Measurements from ENCODE around the gene GPC5.
A peak's percentile ranks its signal among the peaks of the same experiment; 100 is the strongest.

Gene GPC5

DNA sequence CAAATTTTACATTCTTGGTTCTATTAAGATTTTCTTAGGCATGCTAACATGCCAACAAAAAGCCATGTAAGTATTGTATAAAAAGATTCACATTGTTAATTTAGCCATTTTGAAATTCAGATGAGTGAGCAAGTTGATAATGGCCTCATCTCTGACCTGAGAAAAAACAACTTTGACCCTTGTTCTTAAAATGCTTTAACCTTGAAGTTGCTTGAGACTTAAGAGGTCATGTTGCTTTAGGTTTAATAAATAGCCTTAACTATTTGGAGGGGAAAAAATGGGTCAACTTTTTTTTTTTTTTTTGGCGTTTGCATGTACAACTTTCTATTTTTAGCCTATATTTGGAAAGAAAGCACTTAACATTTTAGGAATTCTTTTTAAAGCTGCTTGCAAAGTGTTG is 44.9 kb upstream of the GPC5 start:
- TF ChIP-seq POLR2AphosphoS5 (IDR thresholded peaks at IDR 0.05; ENCODE audit: low read depth, low read length), result no peak
- no peak for TF ChIP-seq SIN3A (IDR thresholded peaks at IDR 0.05; ENCODE audit: borderline replicate concordance, insufficient read depth, low read length)
- no peak for TF ChIP-seq FOXP2 (optimal IDR thresholded peaks at IDR 0.05; ENCODE audit: borderline replicate concordance, extremely low read depth, extremely low read length, insufficient read depth)
- TF ChIP-seq TAF1 (IDR thresholded peaks at IDR 0.05; ENCODE audit: borderline replicate concordance, insufficient read depth, low read length), result no peak
- TF ChIP-seq REST (IDR thresholded peaks at IDR 0.05; ENCODE audit: insufficient read depth in 1 of 2, low read depth in 2 of 2, low read length in 2 of 2), result no peak

DNA sequence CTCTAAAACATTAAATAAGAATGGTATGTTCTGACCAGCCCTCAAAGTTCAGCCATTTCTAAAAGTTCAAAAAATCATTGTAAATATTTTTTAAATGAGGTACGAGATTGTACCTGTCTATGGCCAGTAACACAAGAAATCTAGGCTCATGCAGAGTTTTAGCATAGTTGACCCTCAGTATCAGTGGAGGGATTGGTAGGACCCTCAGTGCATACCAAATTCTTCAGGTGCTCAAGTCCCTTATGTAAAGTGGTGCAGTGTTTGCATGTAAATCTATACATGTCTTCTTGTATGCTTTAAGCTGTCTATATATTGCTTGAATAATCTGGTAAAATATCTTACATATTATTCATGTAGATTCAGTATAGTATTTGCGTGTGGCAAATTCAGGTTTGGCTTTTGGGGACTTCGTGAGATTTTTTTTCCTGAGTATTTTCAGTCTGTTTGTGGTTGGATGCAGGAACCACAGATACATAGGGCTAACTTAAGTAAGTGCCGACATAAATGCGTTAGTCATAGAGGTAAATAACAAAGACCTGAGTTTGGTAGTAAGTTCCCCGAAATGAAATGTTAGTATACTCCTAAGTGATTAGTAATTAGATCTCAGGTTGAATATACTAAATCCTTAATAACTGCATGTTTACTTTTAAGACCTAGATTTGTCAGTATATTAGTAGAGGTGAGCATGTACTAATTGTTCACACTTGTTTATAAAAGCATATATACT is 43.2 kb upstream of the GPC5 start:
- TF ChIP-seq SIN3A (IDR thresholded peaks at IDR 0.05; ENCODE audit: borderline replicate concordance, insufficient read depth, low read length) (no peak), POLR2AphosphoS5 (IDR thresholded peaks at IDR 0.05; ENCODE audit: low read depth, low read length) (no peak), FOXP2 (optimal IDR thresholded peaks at IDR 0.05; ENCODE audit: borderline replicate concordance, extremely low read depth, extremely low read length, insufficient read depth) (no peak), TAF1 (IDR thresholded peaks at IDR 0.05; ENCODE audit: borderline replicate concordance, insufficient read depth, low read length) (no peak), REST (IDR thresholded peaks at IDR 0.05; ENCODE audit: insufficient read depth in 1 of 2, low read depth in 2 of 2, low read length in 2 of 2) (no peak)

- TF ChIP-seq FOXP2 (optimal IDR thresholded peaks at IDR 0.05; ENCODE audit: borderline replicate concordance, extremely low read depth, extremely low read length, insufficient read depth), result no peak
- no peak for TF ChIP-seq TAF1 (IDR thresholded peaks at IDR 0.05; ENCODE audit: borderline replicate concordance, insufficient read depth, low read length)
- TF ChIP-seq POLR2AphosphoS5 (IDR thresholded peaks at IDR 0.05; ENCODE audit: low read depth, low read length), result peak; percentile 59; the same call in 1 of the 2 replicates
- no peak for TF ChIP-seq SIN3A (IDR thresholded peaks at IDR 0.05; ENCODE audit: borderline replicate concordance, insufficient read depth, low read length)
These were observed 42.4 kb upstream of the GPC5 start for GRCh38 chr13:91355826-91356710.

DNA sequence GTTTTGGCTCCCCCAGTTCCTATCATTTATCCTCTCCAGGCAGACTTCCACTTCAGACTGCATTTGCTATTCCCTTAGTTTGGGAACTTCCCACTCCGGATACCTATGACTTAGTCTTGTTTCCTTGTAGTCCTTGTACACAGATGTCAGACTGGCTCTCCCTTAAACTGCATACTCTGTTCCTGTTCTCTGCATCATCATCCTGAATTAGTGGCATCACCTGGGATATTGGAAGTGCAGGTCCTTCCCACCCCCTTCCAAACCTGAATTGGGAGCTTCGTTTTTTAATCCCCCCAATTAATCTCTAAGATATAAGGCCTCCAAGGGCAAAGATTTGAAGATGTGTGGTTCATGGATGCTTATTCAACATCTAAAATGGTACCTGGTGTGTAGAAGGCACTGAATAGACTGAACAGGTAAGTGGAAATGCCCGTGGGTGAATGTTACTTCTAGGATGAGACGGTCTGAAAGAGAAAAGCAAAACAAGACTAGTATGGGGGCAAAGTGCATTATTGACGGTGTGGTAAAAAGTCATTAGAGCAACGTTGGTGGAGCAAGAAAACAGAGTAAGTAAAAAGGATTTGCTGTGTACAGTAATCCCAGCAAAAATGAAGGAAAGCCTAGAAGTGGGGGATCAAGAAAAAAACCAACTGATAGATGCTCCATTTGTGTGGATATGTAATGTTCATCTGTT is 41.4 kb upstream of the GPC5 start:
- no peak for TF ChIP-seq TAF1 (IDR thresholded peaks at IDR 0.05; ENCODE audit: borderline replicate concordance, insufficient read depth, low read length)
- no peak for TF ChIP-seq REST (IDR thresholded peaks at IDR 0.05; ENCODE audit: insufficient read depth in 1 of 2, low read depth in 2 of 2, low read length in 2 of 2)
- no peak for TF ChIP-seq FOXP2 (optimal IDR thresholded peaks at IDR 0.05; ENCODE audit: borderline replicate concordance, extremely low read depth, extremely low read length, insufficient read depth)
- no peak; the same call in 1 of the 2 replicates for TF ChIP-seq POLR2AphosphoS5 (IDR thresholded peaks at IDR 0.05; ENCODE audit: low read depth, low read length)
- no peak for TF ChIP-seq SIN3A (IDR thresholded peaks at IDR 0.05; ENCODE audit: borderline replicate concordance, insufficient read depth, low read length)

Data from PFSK-1 (cell line).